NB4 (cell line): Measurements from ENCODE around the gene MADCAM1.

Source experiments
- DNase-seq: peaks from one replicate; pipeline ENCODE4 v3.0.0; 2010; ENCODE audit warnings: low read depth
- H3K4me3 ChIP-seq: one replicate; pipeline ENCODE4 v1.5.1; 2011; ENCODE audit warnings: mild to moderate bottlenecking, low read depth, low read length, moderate library complexity
- CTCF ChIP-seq: IDR thresholded peaks from one replicate; pipeline ENCODE4 v1.5.1; 2012; ENCODE audit warnings: low read depth, low read length
- MYC ChIP-seq: IDR thresholded peaks from 2 replicates; pipeline ENCODE4 v1.6.1; 2011; ENCODE audit warnings: low read depth, low read length
- POLR2A ChIP-seq: IDR thresholded peaks from 2 replicates; pipeline ENCODE4 v1.6.1; 2011; ENCODE audit warnings: mild to moderate bottlenecking; ENCODE audit not compliant: insufficient read length; ENCODE audit errors: extremely low read depth
- TF ChIP-seq, protein P1 (sequence below): IDR thresholded peaks from 2 replicates; pipeline ENCODE4 v1.6.1; 2011; ENCODE audit warnings: low read depth, low read length

MADCAM1 gene

DNA sequence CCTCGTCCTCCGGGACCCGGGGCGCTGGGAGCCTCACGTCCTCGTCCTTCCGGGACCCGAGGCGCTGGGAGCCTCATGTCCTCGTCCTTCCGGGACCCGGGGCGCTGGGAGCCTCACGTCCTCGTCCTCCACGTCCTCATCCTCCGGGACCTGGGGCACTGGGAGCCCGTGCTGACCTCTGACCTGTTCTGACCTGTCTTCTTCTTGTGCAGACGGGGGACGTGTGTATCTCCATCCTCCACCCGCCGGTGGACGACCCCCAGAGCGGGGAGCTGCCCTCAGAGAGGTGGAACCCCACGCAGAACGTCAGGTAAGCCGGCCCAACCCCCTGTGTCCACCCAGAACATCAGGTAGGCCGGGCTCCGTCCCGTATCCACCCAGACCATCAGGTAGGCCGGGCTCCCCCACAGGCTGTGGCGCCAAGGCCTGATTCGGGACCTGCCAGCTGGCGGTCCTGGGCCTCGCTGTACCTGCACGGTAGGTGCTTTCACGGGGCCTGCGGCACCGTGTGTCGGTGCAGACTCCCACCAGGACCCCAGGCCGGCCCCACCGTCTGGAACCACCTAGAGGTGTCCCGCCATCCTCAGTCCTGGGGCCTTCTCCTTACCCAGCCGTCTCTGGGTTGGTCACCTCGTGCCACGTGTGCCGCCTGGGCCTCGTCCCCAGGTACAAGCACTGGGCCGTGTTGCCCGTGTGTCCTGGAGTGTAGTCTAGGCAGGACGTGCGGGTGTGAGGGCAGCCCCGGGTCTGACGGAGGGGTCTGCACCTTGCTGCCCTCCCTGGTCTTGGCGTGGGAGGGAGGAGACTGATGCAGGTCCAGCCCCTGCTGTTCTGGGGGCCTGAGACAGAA is 40.0 kb downstream of the MADCAM1 start:
- no peak for DNase-seq
- TF ChIP-seq POLR2A (no peak), MYC (no peak), CTCF (no peak)
- TF ChIP-seq, protein P1, sequence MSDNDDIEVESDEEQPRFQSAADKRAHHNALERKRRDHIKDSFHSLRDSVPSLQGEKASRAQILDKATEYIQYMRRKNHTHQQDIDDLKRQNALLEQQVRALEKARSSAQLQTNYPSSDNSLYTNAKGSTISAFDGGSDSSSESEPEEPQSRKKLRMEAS = no peak
- H3K4me3 ChIP-seq = no peak overlapping the region

DNA sequence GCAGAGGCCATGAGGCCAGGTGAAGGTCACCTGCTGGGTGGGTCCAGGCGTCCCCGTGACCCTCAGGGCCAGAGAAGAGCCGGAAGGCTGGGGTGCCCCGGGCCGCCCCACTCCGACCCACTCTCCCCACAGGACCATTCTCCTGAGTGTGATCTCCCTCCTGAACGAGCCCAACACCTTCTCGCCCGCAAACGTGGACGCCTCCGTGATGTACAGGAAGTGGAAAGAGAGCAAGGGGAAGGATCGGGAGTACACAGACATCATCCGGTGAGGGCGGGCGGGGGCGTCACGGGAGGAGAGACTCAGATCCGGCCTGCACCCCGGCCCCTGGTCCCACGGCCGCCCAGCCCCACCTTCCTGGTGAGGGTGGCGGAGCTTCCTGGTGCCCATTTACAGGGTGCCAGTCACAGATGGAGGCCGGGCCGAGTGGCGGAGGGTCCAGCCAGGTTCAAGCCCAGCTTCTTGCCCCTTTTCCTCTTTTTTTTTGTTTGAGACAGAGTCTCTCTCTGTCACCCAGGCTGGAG is 40.7 kb downstream of the MADCAM1 start:
- H3K4me3 ChIP-seq = no peak overlapping the region
- TF ChIP-seq CTCF (no peak), MYC (no peak), POLR2A (no peak)
- TF ChIP-seq, protein P1 = no peak
- no peak for DNase-seq

- H3K4me3 ChIP-seq = no peak overlapping the region
- no peak for DNase-seq
- TF ChIP-seq MYC (no peak), CTCF (no peak), POLR2A (no peak)
- TF ChIP-seq, protein P1 = no peak
Observed at GRCh38 chr19:538641-539428, 42.5 kb downstream of the MADCAM1 start.

DNA sequence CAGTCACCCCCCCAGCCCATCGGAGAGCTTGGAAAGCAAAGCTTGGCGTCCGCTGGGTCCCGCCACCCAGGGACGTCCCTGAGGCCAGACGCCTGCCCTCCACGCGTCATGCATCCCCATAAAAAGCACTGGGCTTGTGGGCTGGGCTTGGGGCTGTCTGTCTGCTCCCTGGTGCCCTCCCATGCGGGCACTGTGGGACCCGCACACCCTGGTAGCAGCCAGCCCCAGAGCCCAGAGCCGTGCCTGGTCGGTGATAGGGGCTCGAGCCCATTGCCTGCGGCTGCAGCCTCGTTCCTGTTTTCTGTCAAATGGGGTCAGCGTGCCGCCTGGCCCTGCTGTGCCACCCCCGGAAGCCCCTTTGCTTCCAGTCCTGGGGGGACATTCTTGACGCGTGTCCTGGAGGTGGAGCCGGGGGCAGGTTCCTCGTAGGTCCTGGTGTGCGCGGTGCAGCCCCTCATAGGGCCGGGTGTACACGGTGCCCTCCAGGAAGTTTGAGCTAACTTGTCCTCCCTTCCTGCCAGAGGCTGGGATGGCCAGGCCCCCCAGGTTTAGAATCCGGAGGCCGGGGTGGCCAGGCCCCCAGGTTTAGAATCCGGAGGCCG is 43.2 kb downstream of the MADCAM1 start:
- TF ChIP-seq, protein P1 = no peak
- TF ChIP-seq POLR2A = no peak
- no peak for TF ChIP-seq MYC
- no peak for TF ChIP-seq CTCF
- no peak for DNase-seq
- H3K4me3 ChIP-seq = no peak overlapping the region

- H3K4me3 ChIP-seq = no peak overlapping the region
- DNase-seq = no peak
- TF ChIP-seq, protein P1 = no peak
- TF ChIP-seq POLR2A (no peak), CTCF (no peak), MYC (no peak)
Observed at GRCh38 chr19:540867-541637, 44.8 kb downstream of the MADCAM1 start.
